BLaER1 treated with 17β-estradiol and CSF1 and Interleukin-3, amounts not matched to agents 10 nM and 100 nM (cell line): Measurements from ENCODE around the gene FREY1.
A peak's percentile ranks its signal among the peaks of the same experiment; 100 is the strongest.

Source experiments
- H3K27ac ChIP-seq, 11 experiments: shearing (Covaris generic); formaldehyde crosslinking; 2 replicates each; pipeline ENCODE4 v1.8.1; 2022
- H3K27me3 ChIP-seq, 11 experiments: shearing (Covaris generic); formaldehyde crosslinking; 2 replicates each; pipeline ENCODE4 v1.8.1; 2022
- H3K36me3 ChIP-seq, 11 experiments: shearing (Covaris generic); formaldehyde crosslinking; 2 replicates each; pipeline ENCODE4 v1.8.1; 2022
- H3K4me1 ChIP-seq, 10 experiments: shearing (Covaris generic); formaldehyde crosslinking; 2 replicates each; pipeline ENCODE4 v1.8.1; 2022
- H3K4me2 ChIP-seq, 11 experiments: shearing (Covaris generic); formaldehyde crosslinking; 2 replicates each; pipeline ENCODE4 v1.8.1; 2022
- H3K4me3 ChIP-seq, 10 experiments: shearing (Covaris generic); formaldehyde crosslinking; 2 replicates each; pipeline ENCODE4 v1.8.1; 2022
- H3K9ac ChIP-seq, 11 experiments: shearing (Covaris generic); formaldehyde crosslinking; 2 replicates each; pipeline ENCODE4 v1.8.1; 2022
- H3K9me3 ChIP-seq, 11 experiments: shearing (Covaris generic); formaldehyde crosslinking; replicated peaks in 1 of 11; 2 replicates each; pipeline ENCODE4 v1.8.1; 2022
- H4K20me1 ChIP-seq, 11 experiments: shearing (Covaris generic); formaldehyde crosslinking; 2 replicates each; pipeline ENCODE4 v1.8.1; 2022
- Cebpa-rat ChIP-seq, 11 experiments: shearing (Covaris generic); IDR thresholded peaks; 2 replicates each; pipeline ENCODE4 v1.8.1; 2022

The FREY1 gene

DNA sequence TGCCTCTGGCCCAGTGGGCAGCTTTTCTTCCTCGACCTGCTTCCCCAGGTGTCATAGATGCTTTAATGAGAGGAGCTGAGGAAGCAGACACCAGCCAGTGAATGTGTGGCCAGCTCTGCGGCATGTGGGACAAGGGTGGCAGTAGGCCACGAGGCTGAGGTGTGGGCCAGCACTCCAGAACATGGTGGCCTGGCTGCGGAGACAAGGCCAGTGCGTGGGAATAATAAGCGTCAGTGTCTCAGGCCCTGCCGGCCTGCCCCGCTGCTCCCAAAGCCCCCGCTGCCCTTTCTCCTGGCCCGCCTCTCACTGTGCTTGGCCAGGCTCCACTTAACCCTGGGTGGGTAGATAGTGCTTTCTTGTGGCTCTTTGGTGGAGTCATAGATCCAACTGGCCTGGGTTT is 19.5 kb downstream of the FREY1 start:
- H3K4me3 ChIP-seq, result no peak overlapping the region
- TF ChIP-seq Cebpa-rat (IDR thresholded peaks at IDR 0.05), result no peak
- peaks cover 0 to 72% (median 49%) of the 10 kb centered on the region in 11 experiments; a peak in 19 of 22 replicates for H4K20me1 ChIP-seq
- H3K9me3 ChIP-seq, result no peaks in the 10 kb centered on the region
- no peak overlapping the region for H3K27ac ChIP-seq
- peaks cover 0 to 10% (median 4%) of the 10 kb centered on the region in 10 experiments; a peak in 7 of 20 replicates for H3K4me1 ChIP-seq
- H3K36me3 ChIP-seq, result peaks cover 0 to 5% (median 0%) of the 10 kb centered on the region in 11 experiments; a peak in 3 of 22 replicates
- no peak overlapping the region for H3K4me2 ChIP-seq
- peaks cover 0 to 11% (median 7%) of the 10 kb centered on the region in 11 experiments; a peak in 13 of 22 replicates for H3K27me3 ChIP-seq
- no peak overlapping the region for H3K9ac ChIP-seq

- Histone ChIP-seq H3K9ac (no peak overlapping the region), H3K27me3 (peaks cover 0 to 11% (median 7%) of the 10 kb centered on the region in 11 experiments; a peak in 13 of 22 replicates), H3K36me3 (peaks cover 0 to 10% (median 4%) of the 10 kb centered on the region in 11 experiments; a peak in 11 of 22 replicates), H3K27ac (no peak overlapping the region), H3K9me3 (no peaks in the 10 kb centered on the region), H4K20me1 (peaks cover 0 to 76% (median 52%) of the 10 kb centered on the region in 11 experiments; a peak in 20 of 22 replicates), H3K4me3 (no peak overlapping the region), H3K4me2 (no peak overlapping the region), H3K4me1 (peaks cover 0 to 10% (median 4%) of the 10 kb centered on the region in 10 experiments; a peak in 7 of 20 replicates)
- TF ChIP-seq Cebpa-rat (IDR thresholded peaks at IDR 0.05), result no peak
Observed at GRCh38 chr11:45886816-45887520, 20.1 kb downstream of the FREY1 start.

- Histone ChIP-seq H3K27ac (no peak overlapping the region), H3K4me2 (peak overlapping the region; percentile 74 to 98 (median 95)), H3K4me1 (peaks cover 0 to 10% (median 4%) of the 10 kb centered on the region in 10 experiments; a peak in 7 of 20 replicates), H3K27me3 (peaks cover 0 to 11% (median 7%) of the 10 kb centered on the region in 11 experiments; a peak in 13 of 22 replicates), H3K4me3 (peak overlapping the region; percentile 55 to 78 (median 64)), H3K9ac (peak overlapping the region in 10 of 11 experiments; percentile 27 to 69 (median 51); a peak in 12 of 22 replicates), H4K20me1 (peaks cover 0 to 81% (median 58%) of the 10 kb centered on the region in 11 experiments; a peak in 20 of 22 replicates), H3K9me3 (no peaks in the 10 kb centered on the region), H3K36me3 (peaks cover 0 to 19% (median 13%) of the 10 kb centered on the region in 11 experiments; a peak in 20 of 22 replicates)
- no peak for TF ChIP-seq Cebpa-rat (IDR thresholded peaks at IDR 0.05)
Observed at GRCh38 chr11:45885921-45886721, 20.9 kb downstream of the FREY1 start.

GRCh38 chr11:45885274-45885920 is 21.7 kb downstream of the FREY1 start, which contains the start of gene MAPK8IP1:
Gene MAPK8IP1, plus strand, starts transcription at chr11:45885651. Its CDS starts 170 bp downstream, at chr11:45885821.
- peaks cover 0 to 11% (median 7%) of the 10 kb centered on the region in 11 experiments; a peak in 13 of 22 replicates for H3K27me3 ChIP-seq
- peaks cover 0 to 86% (median 62%) of the 10 kb centered on the region in 11 experiments; a peak in 20 of 22 replicates for H4K20me1 ChIP-seq
- TF ChIP-seq Cebpa-rat (IDR thresholded peaks at IDR 0.05), result no peak
- H3K4me2 ChIP-seq, result peak within 1 kb of the TSS; percentile 74 to 98 (median 95)
- H3K9ac ChIP-seq, result peak within 1 kb of the TSS in 10 of 11 experiments; percentile 27 to 69 (median 51); a peak in 12 of 22 replicates
- peaks cover 0 to 10% (median 4%) of the 10 kb centered on the region in 10 experiments; a peak in 7 of 20 replicates for H3K4me1 ChIP-seq
- H3K36me3 ChIP-seq, result peaks cover 0 to 26% (median 20%) of the 10 kb centered on the region in 11 experiments; a peak in 21 of 22 replicates
- no peak within 1 kb of the TSS for H3K27ac ChIP-seq
- H3K9me3 ChIP-seq, result no peaks in the 10 kb centered on the region
- H3K4me3 ChIP-seq, result peak within 1 kb of the TSS; percentile 55 to 78 (median 64)

DNA sequence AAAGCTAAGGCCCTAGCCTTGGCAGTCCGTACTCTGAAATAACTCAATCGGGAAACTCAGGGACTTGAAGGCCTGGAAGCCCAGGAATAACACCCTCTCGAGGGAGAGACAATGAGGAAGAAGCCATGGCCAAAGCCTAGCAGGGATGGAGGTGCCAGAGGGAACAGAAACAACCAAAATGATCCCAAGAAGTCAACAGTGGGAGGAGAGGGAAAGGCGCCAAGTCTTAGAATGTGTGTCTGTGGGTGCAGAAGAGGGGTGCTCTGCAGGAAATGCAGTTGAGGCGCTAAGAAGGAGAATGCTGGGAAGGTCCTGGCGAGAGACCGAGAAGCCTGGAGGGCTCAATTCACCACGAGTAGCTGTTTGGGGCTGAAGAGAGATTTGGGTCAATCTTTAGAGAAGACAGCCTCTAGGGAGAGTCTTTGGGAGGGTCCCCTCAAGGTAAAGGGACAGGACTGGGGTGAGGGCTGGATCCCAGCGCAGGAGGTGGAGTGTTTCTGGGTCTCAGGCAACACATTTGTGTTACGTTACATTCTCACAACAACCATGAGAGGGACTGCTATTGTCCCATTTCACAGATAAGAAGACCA is 22.4 kb downstream of the FREY1 start:
- H3K36me3 ChIP-seq, result peaks cover 7 to 33% (median 27%) of the 10 kb centered on the region in 11 experiments; a peak in 21 of 22 replicates
- peak overlapping the region in 4 of 10 experiments; percentile 64 to 68 (median 64); a peak in 2 of 20 replicates for H3K4me3 ChIP-seq
- peaks cover 0 to 87% (median 68%) of the 10 kb centered on the region in 11 experiments; a peak in 20 of 22 replicates for H4K20me1 ChIP-seq
- H3K4me1 ChIP-seq, result peaks cover 0 to 11% (median 7%) of the 10 kb centered on the region in 10 experiments; a peak in 8 of 20 replicates
- H3K27me3 ChIP-seq, result peaks cover 0 to 11% (median 7%) of the 10 kb centered on the region in 11 experiments; a peak in 13 of 22 replicates
- H3K9ac ChIP-seq, result no peak overlapping the region
- no peaks in the 10 kb centered on the region for H3K9me3 ChIP-seq
- H3K4me2 ChIP-seq, result peak overlapping the region; percentile 27 to 98 (median 74); a peak in 16 of 22 replicates
- no peak for TF ChIP-seq Cebpa-rat (IDR thresholded peaks at IDR 0.05)
- no peak overlapping the region for H3K27ac ChIP-seq

- TF ChIP-seq Cebpa-rat (IDR thresholded peaks at IDR 0.05), result no peak
- Histone ChIP-seq H3K27ac (no peak overlapping the region), H4K20me1 (peaks cover 0 to 83% (median 61%) of the 10 kb centered on the region in 11 experiments; a peak in 20 of 22 replicates), H3K4me3 (no peak overlapping the region), H3K4me2 (no peak overlapping the region), H3K9me3 (no peaks in the 10 kb centered on the region), H3K9ac (no peak overlapping the region), H3K36me3 (peaks cover 27 to 58% (median 44%) of the 10 kb centered on the region in 11 experiments), H3K27me3 (peaks cover 0 to 11% (median 7%) of the 10 kb centered on the region in 11 experiments; a peak in 13 of 22 replicates), H3K4me1 (peaks cover 0 to 19% (median 10%) of the 10 kb centered on the region in 10 experiments; a peak in 8 of 20 replicates)
Observed at GRCh38 chr11:45881708-45882368, 25.2 kb downstream of the FREY1 start.

DNA sequence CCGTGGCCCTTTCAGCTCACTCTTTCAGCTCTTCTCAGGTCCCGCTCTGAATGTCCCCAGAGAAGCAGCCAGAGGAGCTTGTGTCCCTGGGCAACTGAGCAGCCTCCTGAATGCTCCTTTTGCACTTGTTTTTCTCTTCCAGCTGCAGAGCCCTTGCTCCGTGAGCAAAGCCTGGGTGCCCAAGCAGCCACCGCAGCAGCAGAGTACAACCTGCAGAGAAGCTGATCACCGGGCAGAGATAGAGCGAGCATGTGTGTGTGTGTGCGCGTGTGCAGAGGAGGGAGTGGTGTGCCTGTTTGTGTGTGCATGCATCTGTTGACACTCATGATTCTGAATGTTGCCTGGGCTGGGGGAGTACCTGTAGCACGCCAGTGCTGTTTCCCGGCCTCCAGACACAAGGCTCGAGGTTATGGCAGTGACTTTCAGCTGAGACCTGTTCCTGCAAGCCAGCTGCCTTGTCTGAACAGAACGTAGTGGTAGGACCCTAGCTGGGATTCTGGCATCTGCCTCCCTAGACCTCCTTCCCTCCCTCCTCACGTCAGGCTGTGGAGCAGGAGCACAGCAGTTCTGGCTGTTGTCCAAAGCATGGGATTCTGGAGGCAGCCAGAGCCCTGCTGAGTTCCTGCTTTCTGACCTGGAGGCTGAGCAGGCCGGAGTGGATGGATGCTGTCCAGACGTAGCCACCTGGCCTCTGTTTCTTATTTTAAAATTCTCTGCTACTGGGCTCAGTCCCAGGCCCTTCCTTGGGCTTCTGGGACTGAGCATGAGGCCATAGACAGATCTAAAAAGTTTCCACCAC is 26.1 kb downstream of the FREY1 start:
- H3K9me3 ChIP-seq, result no peaks in the 10 kb centered on the region
- H3K9ac ChIP-seq, result no peak overlapping the region
- no peak overlapping the region for H3K4me3 ChIP-seq
- peaks cover 36 to 66% (median 53%) of the 10 kb centered on the region in 11 experiments for H3K36me3 ChIP-seq
- H3K27ac ChIP-seq, result no peak overlapping the region
- peaks cover 0 to 4% (median 4%) of the 10 kb centered on the region in 11 experiments; a peak in 12 of 22 replicates for H3K27me3 ChIP-seq
- peaks cover 0 to 17% (median 7%) of the 10 kb centered on the region in 10 experiments; a peak in 8 of 20 replicates for H3K4me1 ChIP-seq
- no peak overlapping the region for H3K4me2 ChIP-seq
- peaks cover 0 to 81% (median 61%) of the 10 kb centered on the region in 11 experiments; a peak in 20 of 22 replicates for H4K20me1 ChIP-seq
- no peak for TF ChIP-seq Cebpa-rat (IDR thresholded peaks at IDR 0.05)
